ENCODE measurements around the gene MYO16. TPM values are rescaled to one million over a fixed set of nuclear protein-coding genes. Genes with fewer than 3 reads are reported as not detected.

Gene MYO16
- total and polyA plus RNA-seq, 2 of the 4 experiments (the other 2 are of a cell fraction): under 0.01 to 0.03 TPM

DNA sequence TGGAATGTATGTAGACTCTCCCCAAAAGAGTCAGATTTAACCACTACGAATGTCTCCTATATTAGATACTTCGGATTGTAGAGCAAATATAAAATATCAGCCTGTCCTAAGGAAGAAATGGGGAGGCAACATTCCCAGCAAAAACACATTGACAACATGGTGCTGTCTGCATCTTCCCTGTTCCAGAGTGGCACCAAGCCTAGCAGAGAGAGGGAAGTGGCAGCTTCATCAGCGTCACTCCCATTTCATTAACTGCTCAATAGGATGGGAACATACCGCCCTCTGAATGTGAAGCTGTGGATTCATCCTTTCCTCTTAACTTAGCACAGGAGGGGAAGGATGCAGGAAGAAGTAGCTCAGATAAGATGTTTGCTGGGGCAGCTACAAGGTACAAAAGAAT, 45.4 kb downstream of the MYO16 start:
- Histone ChIP-seq H3K4ac (ENCODE audit: low read depth, low read length) (no peak overlapping the region), H2BK120ac (ENCODE audit: low read depth, low read length) (no peak overlapping the region), H2BK5ac (ENCODE audit: low read depth, low read length, poor library complexity, severe bottlenecking) (no peak overlapping the region), H3K4me2 (ENCODE audit: low read depth, low read length) (no peak overlapping the region), H3K14ac (replicated peaks; ENCODE audit: low read depth, low read length) (no peak overlapping the region), H3K18ac (ENCODE audit: low read depth, low read length) (no peak overlapping the region), H3K36me3 (ENCODE audit: control insufficient read depth, insufficient read depth, low read length) (no peaks in the 10 kb centered on the region), H3K27me3 (ENCODE audit: control insufficient read depth, insufficient read depth, low read length) (peaks cover 4% of the 10 kb centered on the region), H2BK20ac (ENCODE audit: low read depth, low read length) (no peak overlapping the region), H3K4me3 (ENCODE audit: insufficient read depth, low read depth, low read length) (no peak overlapping the region), H2AK5ac (ENCODE audit: low read depth, low read length) (no peak overlapping the region), H4K8ac (ENCODE audit: low read depth in 2 of 2, low read length in 2 of 2) (no peak overlapping the region), H4K91ac (ENCODE audit: insufficient read depth, low read depth, low read length) (no peak overlapping the region), H4K5ac (ENCODE audit: low read depth, low read length) (no peak overlapping the region), H3K9ac (ENCODE audit: low read depth, low read length) (no peak overlapping the region), H4K20me1 (ENCODE audit: insufficient read depth, low read length) (no peaks in the 10 kb centered on the region), H3K79me1 (ENCODE audit: low read depth in 1 of 2, low read length in 2 of 2) (no peaks in the 10 kb centered on the region), H3K23ac (ENCODE audit: low read depth, low read length) (no peak overlapping the region), H3K4me1 (ENCODE audit: control insufficient read depth, insufficient read depth, low read length) (no peaks in the 10 kb centered on the region), H3K9me1 (ENCODE audit: insufficient read depth, low read length) (no peaks in the 10 kb centered on the region; the same call in 1 of the 2 replicates), H2BK15ac (ENCODE audit: low read depth, low read length) (no peak overlapping the region), H3K56ac (ENCODE audit: extremely low read depth, insufficient read depth, low read length) (no peak overlapping the region), H2AK9ac (replicated peaks; ENCODE audit: low read depth, low read length, poor library complexity) (no peak overlapping the region), H2AFZ (replicated peaks; ENCODE audit: low read length, poor library complexity) (no peak overlapping the region), H3K27ac (ENCODE audit: insufficient read depth, low read length) (no peak overlapping the region), H3K9me3 (ENCODE audit: control insufficient read depth, insufficient read depth, low read length) (no peaks in the 10 kb centered on the region; the same call in 1 of the 2 replicates)
- ChIA-PET CTCF (no interaction called here), POLR2A (ENCODE audit: unreplicated experiment) (no interaction called here)
- DNase-seq: no peak
- BruUV-seq (replicated peaks): no TSS peak
- WGBS, 2 experiments (ENCODE audit: extremely low coverage in 2 of 2, insufficient read length in 1 of 2): no CpG with 5 or more reads among the region's 4 CpGs
- TF ChIP-seq CEBPB (IDR thresholded peaks at IDR 0.05; ENCODE audit: low read depth, low read length) (no peak), RAD21 (IDR thresholded peaks at IDR 0.05; ENCODE audit: low read length) (no peak), MXI1 (IDR thresholded peaks at IDR 0.05; ENCODE audit: borderline replicate concordance, low read depth, low read length) (no peak), MAZ (IDR thresholded peaks at IDR 0.05; ENCODE audit: borderline replicate concordance, low read depth, low read length) (no peak), SMC3 (IDR thresholded peaks at IDR 0.05; ENCODE audit: low read depth, low read length) (no peak), POLR2A (IDR thresholded peaks at IDR 0.05; ENCODE audit: low read depth, low read length) (no peak), MAFK (IDR thresholded peaks at IDR 0.05; ENCODE audit: low read depth, low read length) (no peak), BHLHE40 (IDR thresholded peaks at IDR 0.05; ENCODE audit: low read depth, low read length) (no peak)
- dilution Hi-C loops (cut with HindIII; ENCODE audit: low sequenced_read_pairs, unreplicated experiment): no loop called here
- in situ Hi-C loops (cut with MboI; ENCODE audit: low sequenced_read_pairs): no loop called here
- intact Hi-C loops (cut with micrococcal nuclease): no loop called here
- no peak for ATAC-seq (ENCODE audit: low read depth)
